ENCODE measurements around the gene CD59. TPM values are rescaled to one million over a fixed set of nuclear protein-coding genes. Genes with fewer than 3 reads are reported as not detected.

The CD59 gene
- total and polyA plus RNA-seq, 9 of the 15 experiments (the other 6 are each of a cell fraction or from before 2014, with no cell fraction given) = 38.1 to 338 (median 173) TPM

- TF ChIP-seq ZNF407 (IDR thresholded peaks at IDR 0.05; ENCODE audit: low read depth) = no peak
- no peak for TF ChIP-seq BCOR (IDR thresholded peaks at IDR 0.05)
- TF ChIP-seq ZBTB43 (CRISPR knock-in tag; IDR thresholded peaks at IDR 0.05) = no peak
- no peak for TF ChIP-seq PPARD (CRISPR knock-in tag; IDR thresholded peaks at IDR 0.05)
Observed at GRCh38 chr11:33664166-33664565, 72.1 kb downstream of the CD59 start (continued).

All from K562 (cell line).